Loucy (cell line): Measurements from ENCODE around the gene FAM219A.

ENCODE experiments used
- H2AFZ ChIP-seq: fragments of 200-600 bp; sonication (generic); 2 replicates; pipeline ENCODE4 v1.6.0; 2016; ENCODE audit warnings: antibody characterized with exemption, mild to moderate bottlenecking, low read length, moderate library complexity
- H3F3A ChIP-seq: fragments of 200-600 bp; 2 replicates; pipeline ENCODE4 v1.6.0; 2016; ENCODE audit warnings: antibody characterized with exemption, low read depth, mild to moderate bottlenecking
- H3K27me3 ChIP-seq: fragments of 200-600 bp; sonication (generic); 2 replicates; pipeline ENCODE4 v1.6.1; 2014; ENCODE audit warnings: low read length, mild to moderate bottlenecking; ENCODE audit not compliant: insufficient read depth, poor library complexity, severe bottlenecking
- H3K36me3 ChIP-seq: fragments of 200-600 bp; sonication (generic); 2 replicates; pipeline ENCODE4 v1.6.1; 2016; ENCODE audit warnings: low read length; ENCODE audit not compliant: insufficient read depth
- H3K4me1 ChIP-seq: fragments of 200-600 bp; sonication (generic); 2 replicates; pipeline ENCODE4 v1.5.1; 2014; ENCODE audit warnings: low read length, mild to moderate bottlenecking; ENCODE audit not compliant: insufficient read depth, poor library complexity, severe bottlenecking
- H3K4me2 ChIP-seq: fragments of 200-600 bp; sonication (generic); 2 replicates; pipeline ENCODE4 v1.6.0; 2014; ENCODE audit warnings: antibody characterized with exemption, low read length, low read depth, mild to moderate bottlenecking; ENCODE audit not compliant: poor library complexity, severe bottlenecking
- H3K4me3 ChIP-seq: fragments of 200-600 bp; sonication (generic); 2 replicates; pipeline ENCODE4 v1.5.1; 2014; ENCODE audit warnings: low read length, mild to moderate bottlenecking, mixed read lengths; ENCODE audit not compliant: poor library complexity, severe bottlenecking
- H3K79me2 ChIP-seq: fragments of 200-600 bp; sonication (generic); 2 replicates; pipeline ENCODE4 v1.6.1; 2014; ENCODE audit warnings: low read length; ENCODE audit not compliant: insufficient read depth
- H3K9ac ChIP-seq: fragments of 200-600 bp; sonication (generic); 2 replicates; pipeline ENCODE4 v1.6.0; 2014; ENCODE audit warnings: mild to moderate bottlenecking, low read depth, low read length, moderate library complexity; ENCODE audit not compliant: poor library complexity, severe bottlenecking
- H3K9me2 ChIP-seq: fragments of 200-600 bp; sonication (generic); replicated peaks from 2 replicates; pipeline ENCODE4 v1.6.1; 2016; ENCODE audit warnings: low read depth, low read length, mixed read lengths
- H3K9me3 ChIP-seq: fragments of 200-600 bp; sonication (generic); 2 replicates; pipeline ENCODE4 v1.6.1; 2014; ENCODE audit warnings: mild to moderate bottlenecking, antibody characterized with exemption, low read length, low read depth; ENCODE audit not compliant: insufficient read depth
- H4K20me1 ChIP-seq: fragments of 200-600 bp; sonication (generic); 2 replicates; pipeline ENCODE4 v1.6.0; 2014; ENCODE audit warnings: antibody characterized with exemption, low read length, mild to moderate bottlenecking; ENCODE audit not compliant: insufficient read depth, poor library complexity, severe bottlenecking
- EZH2phosphoT487 ChIP-seq: fragments of 200-600 bp; IDR thresholded peaks from 2 replicates; pipeline ENCODE4 v1.6.1; 2018; ENCODE audit warnings: antibody characterized with exemption, mild to moderate bottlenecking, moderate library complexity, borderline replicate concordance
- TF ChIP-seq, protein P1 (sequence below): fragments of 200-600 bp; sonication (generic); conservative IDR thresholded peaks from 2 replicates; pipeline ENCODE4 v1.5.1; 2014; ENCODE audit warnings: mild to moderate bottlenecking, antibody characterized with exemption, low read length

FAM219A gene

DNA sequence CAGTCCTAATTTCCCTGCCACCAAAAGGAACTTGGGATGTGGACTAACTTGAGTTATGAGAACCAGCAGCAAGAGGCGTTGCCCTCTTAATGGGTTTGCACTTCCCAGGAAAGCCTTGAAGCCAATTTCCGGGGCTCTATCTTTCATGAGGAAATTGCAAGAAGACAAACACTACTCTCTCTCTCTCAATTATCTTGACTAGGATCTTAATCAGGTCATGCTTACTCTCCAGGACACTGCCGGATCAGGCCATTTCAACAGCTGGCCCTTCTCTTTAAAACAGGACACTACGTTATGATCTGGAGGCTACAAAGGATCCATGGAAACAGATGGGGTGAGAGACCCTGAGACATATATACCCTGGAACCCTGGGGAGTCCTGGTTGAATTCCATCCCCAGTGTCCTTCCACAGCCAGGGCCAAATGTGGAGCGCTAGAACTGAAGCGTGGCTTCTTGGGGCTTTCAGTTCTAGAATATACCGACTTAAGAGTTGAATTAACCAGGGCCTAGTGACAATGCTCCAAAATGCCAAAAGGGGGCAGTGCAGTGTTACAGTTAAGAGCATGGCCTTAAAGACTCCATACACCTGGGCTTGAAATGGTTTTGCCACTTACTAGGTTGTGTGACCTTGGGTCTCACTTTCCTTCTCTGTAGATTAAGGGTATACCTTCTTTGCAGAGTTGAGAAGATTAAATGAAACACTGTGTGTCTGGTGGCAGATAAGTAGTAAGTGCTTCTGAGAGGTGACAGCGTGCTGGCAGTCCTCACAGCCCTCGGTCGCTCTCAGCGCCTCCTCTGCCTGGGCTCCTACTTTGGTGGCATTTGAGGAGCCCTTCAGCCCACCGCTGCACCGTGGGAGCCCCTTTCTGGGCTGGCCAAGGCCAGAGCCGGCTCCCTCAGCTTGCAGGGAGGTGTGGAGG lies 21.1 kb downstream of the FAM219A start:
- H4K20me1 ChIP-seq, result no peaks in the 10 kb centered on the region
- no peak overlapping the region for H3K4me3 ChIP-seq
- H2AFZ ChIP-seq, result no peak overlapping the region
- no peaks in the 10 kb centered on the region for H3K36me3 ChIP-seq
- H3F3A ChIP-seq, result no peaks in the 10 kb centered on the region
- H3K9me2 ChIP-seq, result no peaks in the 10 kb centered on the region
- TF ChIP-seq, protein P1, sequence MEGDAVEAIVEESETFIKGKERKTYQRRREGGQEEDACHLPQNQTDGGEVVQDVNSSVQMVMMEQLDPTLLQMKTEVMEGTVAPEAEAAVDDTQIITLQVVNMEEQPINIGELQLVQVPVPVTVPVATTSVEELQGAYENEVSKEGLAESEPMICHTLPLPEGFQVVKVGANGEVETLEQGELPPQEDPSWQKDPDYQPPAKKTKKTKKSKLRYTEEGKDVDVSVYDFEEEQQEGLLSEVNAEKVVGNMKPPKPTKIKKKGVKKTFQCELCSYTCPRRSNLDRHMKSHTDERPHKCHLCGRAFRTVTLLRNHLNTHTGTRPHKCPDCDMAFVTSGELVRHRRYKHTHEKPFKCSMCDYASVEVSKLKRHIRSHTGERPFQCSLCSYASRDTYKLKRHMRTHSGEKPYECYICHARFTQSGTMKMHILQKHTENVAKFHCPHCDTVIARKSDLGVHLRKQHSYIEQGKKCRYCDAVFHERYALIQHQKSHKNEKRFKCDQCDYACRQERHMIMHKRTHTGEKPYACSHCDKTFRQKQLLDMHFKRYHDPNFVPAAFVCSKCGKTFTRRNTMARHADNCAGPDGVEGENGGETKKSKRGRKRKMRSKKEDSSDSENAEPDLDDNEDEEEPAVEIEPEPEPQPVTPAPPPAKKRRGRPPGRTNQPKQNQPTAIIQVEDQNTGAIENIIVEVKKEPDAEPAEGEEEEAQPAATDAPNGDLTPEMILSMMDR, result peak; percentile 89
- TF ChIP-seq EZH2phosphoT487, result no peak
- H3K4me1 ChIP-seq, result peaks cover 7% of the 10 kb centered on the region
- no peaks in the 10 kb centered on the region for H3K9me3 ChIP-seq
- H3K9ac ChIP-seq, result no peak overlapping the region
- H3K79me2 ChIP-seq, result no peaks in the 10 kb centered on the region
- no peak overlapping the region for H3K4me2 ChIP-seq
- H3K27me3 ChIP-seq, result no peaks in the 10 kb centered on the region

DNA sequence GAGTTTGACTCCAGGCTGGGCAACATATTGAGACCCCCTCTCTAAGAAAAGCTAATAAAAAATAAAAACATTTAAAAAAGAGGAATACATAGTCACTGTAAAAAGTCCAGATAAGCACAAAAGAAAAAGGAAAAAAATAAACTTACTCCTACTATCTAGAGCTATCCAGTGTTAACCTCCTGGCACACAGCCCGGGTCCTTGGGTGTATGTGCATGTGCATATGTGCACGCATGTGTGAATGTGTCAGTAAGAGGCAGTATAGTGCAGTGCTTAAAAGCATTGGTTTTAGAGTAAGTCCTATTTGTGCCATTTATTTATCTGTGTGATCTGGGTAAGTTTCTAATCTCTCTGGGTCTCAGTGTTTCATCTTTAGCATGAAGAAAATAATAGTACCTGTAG lies 26.7 kb downstream of the FAM219A start:
- H3K36me3 ChIP-seq, result no peaks in the 10 kb centered on the region
- H3K27me3 ChIP-seq, result no peaks in the 10 kb centered on the region
- no peak overlapping the region for H3K4me3 ChIP-seq
- no peak overlapping the region for H3K9ac ChIP-seq
- TF ChIP-seq EZH2phosphoT487, result no peak
- TF ChIP-seq, protein P1, result no peak
- no peak overlapping the region for H2AFZ ChIP-seq
- H3F3A ChIP-seq, result no peaks in the 10 kb centered on the region
- H3K4me2 ChIP-seq, result no peak overlapping the region
- no peaks in the 10 kb centered on the region for H3K4me1 ChIP-seq
- no peaks in the 10 kb centered on the region for H3K79me2 ChIP-seq
- no peaks in the 10 kb centered on the region for H4K20me1 ChIP-seq
- H3K9me2 ChIP-seq, result no peaks in the 10 kb centered on the region
- H3K9me3 ChIP-seq, result no peaks in the 10 kb centered on the region

- H2AFZ ChIP-seq, result no peak overlapping the region
- no peaks in the 10 kb centered on the region for H3K4me1 ChIP-seq
- no peak overlapping the region for H3K4me2 ChIP-seq
- H3K9ac ChIP-seq, result no peak overlapping the region
- no peaks in the 10 kb centered on the region for H3K27me3 ChIP-seq
- no peak for TF ChIP-seq EZH2phosphoT487
- TF ChIP-seq, protein P1, result no peak
- H3K36me3 ChIP-seq, result no peaks in the 10 kb centered on the region
- H3K4me3 ChIP-seq, result no peak overlapping the region
- H3F3A ChIP-seq, result no peaks in the 10 kb centered on the region
- no peaks in the 10 kb centered on the region for H3K9me3 ChIP-seq
- H4K20me1 ChIP-seq, result no peaks in the 10 kb centered on the region
- no peaks in the 10 kb centered on the region for H3K9me2 ChIP-seq
- H3K79me2 ChIP-seq, result no peaks in the 10 kb centered on the region
Measured at GRCh38 chr9:34430843-34431437, 27.4 kb downstream of the FAM219A start.
